ENCODE data around the gene NECAB2.

DNA sequence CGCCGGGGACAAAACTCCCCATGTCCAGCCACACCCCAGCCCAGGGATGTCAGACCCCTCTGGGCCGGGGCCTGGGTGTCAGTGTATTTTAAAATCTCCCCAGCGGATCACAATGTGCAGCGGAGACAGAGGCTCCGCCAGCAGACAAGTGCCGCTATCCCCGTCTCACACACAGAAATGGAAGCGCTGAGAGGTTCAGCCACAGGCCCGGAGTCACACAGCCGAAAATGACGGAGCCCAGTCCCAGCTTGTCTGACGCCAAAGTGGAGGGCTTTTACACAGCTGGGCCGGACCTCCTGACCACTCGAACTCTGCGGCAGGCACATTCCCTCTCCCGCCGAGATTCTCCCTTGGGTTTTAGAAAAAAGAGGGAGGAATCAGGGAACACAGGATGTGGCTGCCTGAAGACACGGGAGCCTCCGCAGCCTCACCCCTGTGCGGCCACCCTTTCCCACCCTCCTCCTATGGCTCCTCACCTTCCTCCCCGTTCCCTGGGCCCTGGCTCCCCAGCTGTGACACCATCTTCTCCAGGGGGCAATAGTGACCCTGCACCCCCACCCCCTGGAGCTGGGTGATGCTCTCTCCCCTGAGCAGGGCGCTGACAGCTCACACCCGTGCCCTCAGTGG lies 21.8 kb upstream of the NECAB2 start:
- TF ChIP-seq, protein P1, sequence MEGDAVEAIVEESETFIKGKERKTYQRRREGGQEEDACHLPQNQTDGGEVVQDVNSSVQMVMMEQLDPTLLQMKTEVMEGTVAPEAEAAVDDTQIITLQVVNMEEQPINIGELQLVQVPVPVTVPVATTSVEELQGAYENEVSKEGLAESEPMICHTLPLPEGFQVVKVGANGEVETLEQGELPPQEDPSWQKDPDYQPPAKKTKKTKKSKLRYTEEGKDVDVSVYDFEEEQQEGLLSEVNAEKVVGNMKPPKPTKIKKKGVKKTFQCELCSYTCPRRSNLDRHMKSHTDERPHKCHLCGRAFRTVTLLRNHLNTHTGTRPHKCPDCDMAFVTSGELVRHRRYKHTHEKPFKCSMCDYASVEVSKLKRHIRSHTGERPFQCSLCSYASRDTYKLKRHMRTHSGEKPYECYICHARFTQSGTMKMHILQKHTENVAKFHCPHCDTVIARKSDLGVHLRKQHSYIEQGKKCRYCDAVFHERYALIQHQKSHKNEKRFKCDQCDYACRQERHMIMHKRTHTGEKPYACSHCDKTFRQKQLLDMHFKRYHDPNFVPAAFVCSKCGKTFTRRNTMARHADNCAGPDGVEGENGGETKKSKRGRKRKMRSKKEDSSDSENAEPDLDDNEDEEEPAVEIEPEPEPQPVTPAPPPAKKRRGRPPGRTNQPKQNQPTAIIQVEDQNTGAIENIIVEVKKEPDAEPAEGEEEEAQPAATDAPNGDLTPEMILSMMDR (IDR thresholded peaks at IDR 0.05), result no peak
- TF ChIP-seq CHD4 (IDR thresholded peaks at IDR 0.05; ENCODE audit: borderline replicate concordance) (no peak), POLR2A (IDR thresholded peaks at IDR 0.05; ENCODE audit: low read length) (no peak), EP300 (IDR thresholded peaks at IDR 0.05) (no peak)

Data from A549 (cell line).